Measurements from ENCODE around the gene PCDHA4. TPM values are rescaled to one million over a fixed set of nuclear protein-coding genes. Genes with fewer than 3 reads are reported as not detected.

PCDHA4 gene
- total and polyA plus RNA-seq, 9 of the 15 experiments (the other 6 are each of a cell fraction or from before 2014, with no cell fraction given) = not detected

GRCh38 chr5:140764177-140764973 is 42.5 kb upstream of the PCDHA4 start:
- ATAC-seq = no peak
- H3K9me3 ChIP-seq (replicated peaks; ENCODE audit: control insufficient read depth, insufficient read depth, low read depth, low read length) = peaks cover 13% of the 10 kb centered on the region
- no peaks in the 10 kb centered on the region for H3K4me1 ChIP-seq (replicated peaks in 1 of 2; ENCODE audit: control insufficient read depth in 2 of 2, insufficient read depth in 2 of 2, low read length in 2 of 2)
- no peak overlapping the region for H3K4me2 ChIP-seq (ENCODE audit: insufficient read depth, low read length)
- CTCF ChIA-PET (ENCODE audit: low intra/inter-chr PET ratio) = no interaction called here
- no peaks in the 10 kb centered on the region for H3K79me2 ChIP-seq (ENCODE audit: control insufficient read depth, insufficient read depth, low read length)
- no peak overlapping the region for H2AFZ ChIP-seq (ENCODE audit: low read depth, low read length)
- H4K20me1 ChIP-seq (replicated peaks; ENCODE audit: control insufficient read depth, insufficient read depth, low read length) = no peaks in the 10 kb centered on the region
- H3K9me1 ChIP-seq (ENCODE audit: control insufficient read depth, insufficient read depth, low read length) = no peaks in the 10 kb centered on the region
- no peak for FAIRE-seq
- no peak for DNase-seq (ENCODE audit: extremely low read depth in 1 of 4, low spot score in 3 of 4)
- 3% methylated on average over 2 of the region's 2 CpGs for WGBS (ENCODE audit: insufficient coverage, low coverage, missing lambda C conversion rate)
- no TSS peak for BruUV-seq (replicated peaks)
- H3K4me3 ChIP-seq = no peak overlapping the region
- H3K36me3 ChIP-seq (ENCODE audit: control insufficient read depth, insufficient read depth, low read length) = no peaks in the 10 kb centered on the region
- H3K27ac ChIP-seq (ENCODE audit: extremely low read depth, low read depth, low read length) = no peak overlapping the region
- no peaks in the 10 kb centered on the region for H3K27me3 ChIP-seq (ENCODE audit: control insufficient read depth in 2 of 2, insufficient read depth in 2 of 2, low read length in 2 of 2)
- no peak overlapping the region for H3K9ac ChIP-seq (ENCODE audit: insufficient read depth in 1 of 2, low read depth in 2 of 2, low read length in 2 of 2)
- in situ Hi-C loops (cut with MboI) = no loop called here
- no peak for TF ChIP-seq HDAC8 (tag; IDR thresholded peaks at IDR 0.05)
- no peak for TF ChIP-seq ILF3 (IDR thresholded peaks at IDR 0.05; ENCODE audit: borderline replicate concordance)
- TF ChIP-seq IFI16 (CRISPR knock-in tag; IDR thresholded peaks at IDR 0.05) = no peak
- no peak for TF ChIP-seq SRSF3 (IDR thresholded peaks at IDR 0.05; ENCODE audit: insufficient read depth, low read length)
- TF ChIP-seq ZNF316 (IDR thresholded peaks at IDR 0.05) = peak; percentile 3; the same call in 1 of the 2 replicates
- 0 out of 2 replicates have a peak, but pooled peaks have one; percentile 10 for TF ChIP-seq CBX5 (IDR thresholded peaks at IDR 0.05; ENCODE audit: borderline replicate concordance, low read depth)
- TF ChIP-seq POLR3G (IDR thresholded peaks at IDR 0.05; ENCODE audit: extremely low read depth, insufficient read length, insufficient replicate concordance) = no peak
- no peak for TF ChIP-seq MLLT1 (IDR thresholded peaks at IDR 0.05)
- TF ChIP-seq TRIM24 (IDR thresholded peaks at IDR 0.05) = peak in 1 of 2 experiments; percentile 43; a peak in 1 of 4 replicates
- peak; percentile 85; the same call in 1 of the 2 replicates for TF ChIP-seq TRIM28 (IDR thresholded peaks at IDR 0.05)
- TF ChIP-seq ZNF274 (IDR thresholded peaks at IDR 0.05; ENCODE audit: borderline replicate concordance, low read depth, low read length) = peak; percentile 97
- POLR2A ChIA-PET = interaction anchor here (0.5 kb wide), 1 partner anchor 20 kb away, joined by 3 read pairs; no protein-coding TSS in a partner anchor
- intact Hi-C loops (cut with micrococcal nuclease) = no loop called here

Data from K562 (cell line).